Fibroblast of skin of left biceps (primary cell): ENCODE data around the gene VWF.

ENCODE experiments used
- DNase-seq, 2 experiments: peaks; one replicate each; pipeline ENCODE4 v3.0.0-alpha.2; 2013; ENCODE audit warnings: low read depth in 2 of 2

Gene VWF

GRCh38 chr12:6058481-6059161 is 65.8 kb downstream of the VWF start:
- no peak for DNase-seq

- no peak for DNase-seq
These were observed 66.8 kb downstream of the VWF start for GRCh38 chr12:6057700-6058099.

- DNase-seq: no peak
These were observed 67.8 kb downstream of the VWF start for GRCh38 chr12:6056406-6057240.

GRCh38 chr12:6053541-6053940 is 70.9 kb downstream of the VWF start:
- no peak for DNase-seq

GRCh38 chr12:6052940-6053329 is 71.5 kb downstream of the VWF start:
- DNase-seq: peak in 1 of 2 experiments; percentile 35

GRCh38 chr12:6052206-6052939 is 72.1 kb downstream of the VWF start:
- no peak for DNase-seq

GRCh38 chr12:6049992-6050391 is 74.5 kb downstream of the VWF start:
- DNase-seq: no peak

GRCh38 chr12:6049587-6049986 is 74.9 kb downstream of the VWF start:
- DNase-seq: no peak

GRCh38 chr12:6047249-6048237 is 76.9 kb downstream of the VWF start:
- DNase-seq: no peak

- DNase-seq: no peak
These were observed 77.8 kb downstream of the VWF start for GRCh38 chr12:6046511-6047180.

- no peak for DNase-seq
These were observed 79.0 kb downstream of the VWF start for GRCh38 chr12:6045438-6045837.

- DNase-seq: no peak
These were observed 80.4 kb downstream of the VWF start for GRCh38 chr12:6044082-6044481.

- no peak for DNase-seq
These were observed 82.0 kb downstream of the VWF start for GRCh38 chr12:6042446-6042845.

- no peak for DNase-seq
These were observed 82.6 kb downstream of the VWF start for GRCh38 chr12:6041891-6042290.

GRCh38 chr12:6040815-6041214 is 83.7 kb downstream of the VWF start:
- DNase-seq: no peak

- DNase-seq: peak in 1 of 2 experiments; percentile 36
These were observed 84.4 kb downstream of the VWF start for GRCh38 chr12:6039894-6040601.

- DNase-seq: no peak
These were observed 86.3 kb downstream of the VWF start for GRCh38 chr12:6038160-6038559.

GRCh38 chr12:6037459-6037858 is 87.0 kb downstream of the VWF start:
- DNase-seq: no peak

- DNase-seq: no peak
These were observed 88.0 kb downstream of the VWF start for GRCh38 chr12:6036509-6036908.

GRCh38 chr12:6034596-6034995 is 89.9 kb downstream of the VWF start:
- DNase-seq: no peak
